ENCODE results near the gene C21orf58. TPM values are rescaled to one million over a fixed set of nuclear protein-coding genes. Genes with fewer than 3 reads are reported as not detected.

Gene C21orf58
- total RNA-seq, 1 donor = 5.6 TPM

DNA sequence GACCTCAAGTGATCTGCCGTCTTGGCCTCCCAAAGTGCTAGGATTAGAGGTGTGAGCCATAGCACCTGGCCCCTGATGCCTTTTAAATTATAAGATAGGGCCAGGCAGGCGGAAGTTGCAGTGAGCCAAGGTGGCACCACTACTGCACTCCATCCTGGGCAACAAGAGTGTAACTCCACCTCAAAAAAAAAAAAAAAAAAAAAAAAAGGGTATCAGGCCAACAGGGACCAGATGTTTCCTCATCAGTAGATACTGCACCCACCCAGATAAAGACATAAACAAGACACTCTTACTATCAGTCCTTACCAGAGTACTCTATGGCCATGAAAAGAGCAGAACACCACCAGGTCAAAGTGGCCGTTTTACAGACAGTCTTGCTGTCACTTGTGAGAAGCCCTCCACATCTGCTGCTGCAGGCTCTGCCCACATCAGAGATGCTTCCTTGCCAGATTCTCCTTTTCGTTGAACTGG, 3.3 kb downstream of the C21orf58 start:
- TF ChIP-seq, protein P1, sequence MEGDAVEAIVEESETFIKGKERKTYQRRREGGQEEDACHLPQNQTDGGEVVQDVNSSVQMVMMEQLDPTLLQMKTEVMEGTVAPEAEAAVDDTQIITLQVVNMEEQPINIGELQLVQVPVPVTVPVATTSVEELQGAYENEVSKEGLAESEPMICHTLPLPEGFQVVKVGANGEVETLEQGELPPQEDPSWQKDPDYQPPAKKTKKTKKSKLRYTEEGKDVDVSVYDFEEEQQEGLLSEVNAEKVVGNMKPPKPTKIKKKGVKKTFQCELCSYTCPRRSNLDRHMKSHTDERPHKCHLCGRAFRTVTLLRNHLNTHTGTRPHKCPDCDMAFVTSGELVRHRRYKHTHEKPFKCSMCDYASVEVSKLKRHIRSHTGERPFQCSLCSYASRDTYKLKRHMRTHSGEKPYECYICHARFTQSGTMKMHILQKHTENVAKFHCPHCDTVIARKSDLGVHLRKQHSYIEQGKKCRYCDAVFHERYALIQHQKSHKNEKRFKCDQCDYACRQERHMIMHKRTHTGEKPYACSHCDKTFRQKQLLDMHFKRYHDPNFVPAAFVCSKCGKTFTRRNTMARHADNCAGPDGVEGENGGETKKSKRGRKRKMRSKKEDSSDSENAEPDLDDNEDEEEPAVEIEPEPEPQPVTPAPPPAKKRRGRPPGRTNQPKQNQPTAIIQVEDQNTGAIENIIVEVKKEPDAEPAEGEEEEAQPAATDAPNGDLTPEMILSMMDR (IDR thresholded peaks at IDR 0.05; ENCODE audit: insufficient read depth, low read depth, low read length) = no peak
- DNase-seq (ENCODE audit: low read depth) = peak; percentile 61
- H3K4me3 ChIP-seq (ENCODE audit: low read depth, low read length) = peak overlapping the region; percentile 23

DNA sequence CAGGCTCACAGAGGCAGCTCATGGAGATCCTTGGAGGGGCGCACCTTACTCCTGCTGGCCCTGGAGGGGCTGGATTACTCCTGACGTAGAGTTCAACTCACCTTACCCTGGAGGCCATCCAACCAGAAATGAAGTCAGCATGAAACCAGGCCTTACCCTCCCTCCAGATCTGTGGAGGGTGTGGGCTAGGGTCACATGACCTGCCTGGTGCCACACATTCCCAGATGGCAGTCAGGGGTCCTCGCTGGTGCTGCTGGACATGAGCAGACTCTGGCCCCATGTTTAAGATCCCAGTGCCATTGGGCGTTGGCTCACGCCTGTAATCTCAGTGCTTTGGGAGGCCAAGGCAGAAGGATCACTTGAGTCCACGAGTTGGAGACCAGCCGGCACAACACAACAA, 4.5 kb downstream of the C21orf58 start:
- DNase-seq (ENCODE audit: low read depth) = no peak
- H3K4me3 ChIP-seq (ENCODE audit: low read depth, low read length) = no peak overlapping the region
- TF ChIP-seq, protein P1 (IDR thresholded peaks at IDR 0.05; ENCODE audit: insufficient read depth, low read depth, low read length) = no peak

GRCh38 chr21:46318464-46318845, 5.2 kb downstream of the C21orf58 start:
- no peak overlapping the region for H3K4me3 ChIP-seq (ENCODE audit: low read depth, low read length)
- TF ChIP-seq, protein P1 (IDR thresholded peaks at IDR 0.05; ENCODE audit: insufficient read depth, low read depth, low read length) = no peak
- DNase-seq (ENCODE audit: low read depth) = no peak

DNA sequence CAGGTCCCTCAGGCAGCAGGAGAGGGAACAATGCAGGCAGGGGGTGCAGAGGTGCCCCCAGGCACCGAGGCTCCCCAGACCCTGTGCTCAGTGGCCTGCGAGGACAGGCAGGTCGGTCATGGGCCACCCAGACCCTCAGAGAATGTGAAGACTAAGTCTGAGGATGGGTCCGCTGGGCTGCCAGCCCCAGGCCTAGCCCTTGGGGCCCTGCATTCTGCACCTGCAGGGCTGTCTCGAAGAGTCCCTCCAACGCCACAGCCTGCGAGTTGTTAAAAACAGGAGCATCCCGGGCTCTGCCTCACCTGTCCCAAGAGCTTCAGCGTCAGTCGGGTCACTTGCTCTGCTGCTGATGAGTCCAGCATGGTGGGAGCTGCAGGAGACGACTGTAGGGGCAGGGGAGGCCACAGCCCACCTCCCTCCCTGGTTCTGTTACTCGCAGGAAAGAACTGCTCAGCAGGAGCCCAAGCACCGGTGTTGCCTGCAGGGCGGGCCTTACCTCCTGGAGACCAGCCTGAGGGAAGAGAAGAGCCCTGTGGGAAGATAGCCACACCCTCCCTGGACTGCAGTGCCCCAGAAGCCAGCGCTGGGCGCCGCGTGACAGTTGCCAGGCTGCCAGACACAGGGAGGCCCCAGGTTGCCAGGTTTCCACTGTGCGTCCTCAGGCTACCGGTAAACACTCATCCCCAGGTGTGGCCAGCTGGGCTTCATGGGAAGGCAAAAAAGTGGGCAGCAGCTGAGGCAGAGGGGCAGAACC, 5.8 kb downstream of the C21orf58 start:
- TF ChIP-seq, protein P1 (IDR thresholded peaks at IDR 0.05; ENCODE audit: insufficient read depth, low read depth, low read length) = no peak
- H3K4me3 ChIP-seq (ENCODE audit: low read depth, low read length) = no peak overlapping the region
- DNase-seq (ENCODE audit: low read depth) = no peak

DNA sequence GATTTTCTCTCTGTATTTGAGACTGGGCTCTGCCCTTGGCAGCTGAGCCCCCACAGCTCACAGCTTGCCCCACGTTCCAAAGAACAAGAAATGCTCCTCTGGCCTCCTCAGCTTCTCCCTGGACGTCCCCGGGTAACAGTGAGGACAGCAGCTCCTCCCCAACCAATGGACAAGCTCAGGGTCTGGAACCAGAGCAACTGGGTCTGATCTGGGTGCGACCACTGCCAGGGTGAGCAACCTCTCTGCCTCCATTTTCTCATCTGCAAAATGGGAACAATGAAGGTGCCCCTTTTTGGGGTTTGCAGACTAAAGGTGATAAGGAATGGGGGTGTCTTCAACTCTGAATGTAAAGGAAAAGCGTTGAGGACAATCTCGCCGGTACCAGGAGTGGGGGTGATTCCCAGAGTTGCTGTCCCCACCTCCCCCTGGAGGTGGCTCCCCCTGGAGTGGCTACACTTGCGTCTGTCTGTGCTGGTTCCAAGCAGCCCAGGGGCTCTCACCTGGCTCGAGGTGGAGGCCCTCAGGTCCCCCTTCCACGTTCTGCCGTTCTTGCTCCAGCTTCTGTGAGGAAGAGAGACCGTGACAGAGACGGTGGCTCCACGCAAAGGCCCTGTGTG, 6.9 kb downstream of the C21orf58 start:
- no peak for DNase-seq (ENCODE audit: low read depth)
- TF ChIP-seq, protein P1 (IDR thresholded peaks at IDR 0.05; ENCODE audit: insufficient read depth, low read depth, low read length) = no peak
- H3K4me3 ChIP-seq (ENCODE audit: low read depth, low read length) = no peak overlapping the region

GRCh38 chr21:46314441-46315020, 9.1 kb downstream of the C21orf58 start:
- TF ChIP-seq, protein P1 (IDR thresholded peaks at IDR 0.05; ENCODE audit: insufficient read depth, low read depth, low read length) = no peak

More at GRCh38 chr21:46314441-46315020, 9.1 kb downstream of the C21orf58 start:
- H3K4me3 ChIP-seq (ENCODE audit: low read depth, low read length) = no peak overlapping the region
- DNase-seq (ENCODE audit: low read depth) = no peak

Measured in fibroblast of villous mesenchyme (primary cell).